Activated T-cell treated with anti-CD3 and anti-CD28 coated beads, Interleukin-2, amount 50 U/mL, for 48 hours (primary cell): ENCODE measurements around the gene JAK1.
"Not testable (repeated sequence)": the region's sequence is repeated elsewhere in the genome, so short reads cannot be mapped to it uniquely, and the experiment has no call there.

Experiments used
- DNase-seq, 2 experiments: peaks; one replicate each; pipeline ENCODE4 v3.0.0-alpha.2; 2020

The JAK1 gene

GRCh38 chr1:64966158-64966971 is at the start of gene JAK1:
Gene JAK1 (minus strand): TSS chr1:64966549. CDS start chr1:64886264, 80,285 bp downstream.
- peak; percentile 86 to 90 for DNase-seq

- no peak for DNase-seq
Observed at GRCh38 chr1:65014321-65014720, 48.0 kb upstream of the JAK1 start.

GRCh38 chr1:65011983-65012382 is 45.6 kb upstream of the JAK1 start:
- peak in 1 of 2 experiments; percentile 30 for DNase-seq

DNA sequence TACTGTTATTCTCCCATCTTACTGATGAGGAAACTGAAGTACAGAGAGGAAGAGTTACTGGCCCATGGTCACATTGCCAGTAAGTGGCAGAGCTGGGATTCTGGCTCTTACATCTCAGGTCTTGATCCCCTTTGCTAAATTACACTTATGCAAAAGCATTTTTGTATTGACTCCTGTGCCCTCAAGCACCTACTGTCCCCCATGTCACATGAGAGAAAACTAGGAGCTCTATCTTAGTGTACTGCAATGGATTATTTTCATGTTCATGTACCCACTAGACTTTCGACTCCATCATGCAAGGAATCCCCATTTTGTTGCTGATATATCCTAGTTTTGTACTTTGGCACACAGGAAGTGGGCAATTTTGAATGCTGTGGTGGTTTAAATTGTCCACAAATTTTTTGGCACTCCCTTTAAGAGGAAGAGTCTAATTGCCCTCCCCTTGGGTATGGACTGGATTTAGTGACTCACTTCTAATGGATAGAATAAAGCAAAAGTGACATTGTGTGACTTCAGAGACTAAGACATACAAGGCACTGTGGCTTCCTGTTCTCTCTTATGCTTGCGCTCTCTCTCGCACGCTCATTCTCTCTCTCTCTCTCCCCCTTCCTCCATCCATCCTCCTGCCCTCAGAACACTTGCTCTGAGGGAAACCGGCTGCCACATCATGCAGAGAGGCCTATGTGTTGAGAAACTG is 43.5 kb upstream of the JAK1 start:
- peak in 1 of 2 experiments; percentile 26 for DNase-seq

- DNase-seq, result no peak
Observed at GRCh38 chr1:65009176-65009575, 42.8 kb upstream of the JAK1 start.

DNA sequence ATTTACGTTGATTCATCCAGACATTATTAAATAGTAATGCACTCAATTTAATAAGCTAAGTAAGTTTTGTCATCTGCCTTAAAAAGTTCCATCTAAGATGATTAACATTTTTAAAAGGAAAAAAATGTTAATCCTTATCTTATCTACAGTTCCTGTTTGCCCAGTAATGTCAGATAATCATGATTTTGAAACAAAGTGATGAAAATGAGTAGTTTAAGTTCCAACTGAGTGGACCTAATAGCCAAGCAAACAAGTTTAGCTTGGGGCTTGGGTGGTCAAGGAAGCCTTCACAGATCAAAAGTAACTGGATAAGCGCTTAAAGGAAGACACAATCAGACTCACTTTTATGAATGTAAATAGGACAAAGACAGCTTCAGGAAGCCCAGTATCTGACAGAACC is 40.5 kb upstream of the JAK1 start:
- DNase-seq, result no peak

DNA sequence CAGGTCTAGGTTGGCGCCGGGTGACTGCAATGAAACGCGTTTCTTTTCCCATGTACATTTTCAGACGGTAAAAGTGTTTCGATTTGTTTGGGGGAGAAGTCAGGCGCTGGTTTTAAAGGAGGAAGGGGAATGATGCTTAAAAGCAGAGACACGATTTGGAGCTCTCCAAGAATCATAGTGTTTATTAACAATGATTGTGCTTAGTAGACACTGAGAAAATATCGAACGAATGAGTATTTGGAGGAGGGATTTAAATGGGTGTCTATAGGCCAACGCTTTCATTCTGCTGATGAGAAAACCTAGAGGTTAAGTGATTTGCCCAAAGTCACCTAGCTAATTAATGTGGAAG is 36.9 kb upstream of the JAK1 start:
- DNase-seq, result no peak

DNA sequence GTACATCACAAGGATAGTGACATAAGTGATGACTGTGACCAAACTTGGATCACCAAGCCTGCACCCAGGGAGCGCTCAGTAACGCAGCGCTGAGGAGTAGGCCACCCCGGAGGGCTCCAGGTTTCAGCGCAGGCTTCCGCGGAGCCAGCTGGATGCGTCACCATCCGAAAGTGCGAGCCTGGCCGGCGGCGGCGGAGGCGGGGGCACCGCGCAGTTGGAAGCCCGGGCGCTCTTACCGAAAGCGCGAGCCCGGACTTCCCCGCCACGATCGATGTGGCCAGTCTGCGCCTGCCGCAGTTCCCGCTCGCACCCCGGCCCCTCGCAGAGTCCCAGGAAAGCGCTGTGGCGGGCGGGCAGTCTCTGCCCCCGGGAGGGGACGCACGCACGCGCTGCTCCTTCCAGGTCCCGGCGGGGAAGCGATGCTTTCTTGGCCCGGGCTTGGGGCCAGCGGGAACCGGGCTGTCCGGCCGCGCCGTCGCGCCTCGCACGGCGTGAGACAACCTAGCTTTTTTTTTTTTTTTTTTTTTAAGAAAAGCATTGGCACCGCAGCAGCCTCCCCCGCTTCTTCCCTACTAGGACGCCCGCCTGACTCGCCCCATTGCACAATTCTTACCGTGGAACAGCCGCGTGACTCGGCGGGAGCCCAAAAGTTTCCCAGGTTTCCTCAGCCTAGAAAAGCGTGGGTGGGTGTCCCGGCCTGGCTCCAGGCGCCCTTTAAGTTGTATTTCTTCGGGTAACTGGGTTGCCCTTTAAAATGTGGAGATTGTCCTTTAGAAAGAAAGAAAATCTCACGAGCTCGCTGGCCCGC is 36.4 kb upstream of the JAK1 start:
- peak; percentile 82 to 84 for DNase-seq

DNA sequence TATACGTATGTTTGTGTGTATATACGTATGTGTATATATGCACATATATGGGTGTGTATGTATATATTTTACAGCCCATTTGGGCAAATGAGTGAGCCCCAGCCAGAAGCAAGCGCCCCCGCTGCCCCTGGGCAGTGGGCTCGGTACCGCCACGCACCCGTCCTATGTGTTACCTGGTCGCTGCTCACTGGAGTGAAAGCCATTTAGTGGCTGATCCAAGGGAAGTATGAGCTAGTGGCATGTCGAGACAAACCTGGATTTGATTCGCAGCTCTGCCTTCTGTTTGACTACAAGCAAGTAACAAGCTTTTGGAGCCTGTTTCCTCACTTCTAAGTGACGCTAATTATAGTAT is 35.8 kb upstream of the JAK1 start:
- DNase-seq, result no peak

DNA sequence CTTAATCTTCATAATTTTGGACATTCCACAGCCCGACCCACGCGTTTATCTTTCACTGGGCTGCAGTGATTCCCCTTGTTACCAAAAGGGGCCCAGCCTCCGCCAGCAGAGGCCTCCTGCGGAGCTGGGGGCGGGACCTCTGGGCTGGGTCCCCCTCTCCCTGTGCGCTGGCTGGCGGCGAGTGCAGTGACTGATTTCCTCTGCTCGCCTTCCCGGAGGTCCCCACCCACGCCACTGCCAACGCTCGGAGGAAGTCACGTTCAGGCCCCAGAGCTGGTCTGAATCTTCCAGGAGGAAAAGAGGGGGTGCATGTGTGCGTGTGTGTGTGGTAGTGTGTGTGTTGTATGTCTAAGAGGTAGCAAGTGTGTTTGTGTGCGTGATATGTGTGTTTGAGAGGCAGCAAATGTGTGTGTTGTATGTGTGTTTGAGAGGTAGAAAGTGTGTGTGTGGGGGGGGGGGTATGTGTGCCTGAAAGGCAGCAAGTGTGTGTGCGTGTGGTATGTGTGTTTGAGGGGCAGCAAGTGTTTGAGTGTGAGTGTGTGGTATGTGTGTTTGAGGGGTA is 35.0 kb upstream of the JAK1 start:
- DNase-seq, result peak; percentile 86 to 89

DNA sequence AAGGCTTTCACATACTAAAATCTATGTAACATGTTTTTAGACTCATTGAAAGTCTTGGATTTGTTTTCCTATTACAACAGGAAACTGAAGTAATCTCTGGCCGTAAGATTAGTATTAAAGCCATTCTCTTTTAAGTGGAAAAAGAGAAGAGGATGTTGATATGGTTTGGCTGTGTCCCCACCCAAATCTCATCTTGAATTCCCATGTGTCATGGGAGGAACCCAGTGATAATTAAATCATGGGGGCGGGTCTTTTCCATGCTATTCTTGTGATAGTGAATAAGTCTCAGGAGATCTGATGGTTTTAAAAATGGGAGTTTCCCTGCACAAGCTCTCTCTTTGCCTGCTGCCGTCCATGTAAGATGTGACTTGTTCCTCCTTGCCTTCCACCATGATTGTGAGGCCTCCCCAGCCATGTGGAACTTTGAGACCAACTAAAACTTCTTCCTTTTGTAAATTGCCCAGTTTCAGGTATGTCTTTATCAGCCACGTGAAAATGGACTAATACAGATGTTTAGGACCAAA is 32.1 kb upstream of the JAK1 start:
- DNase-seq, result not testable (repeated sequence)

DNA sequence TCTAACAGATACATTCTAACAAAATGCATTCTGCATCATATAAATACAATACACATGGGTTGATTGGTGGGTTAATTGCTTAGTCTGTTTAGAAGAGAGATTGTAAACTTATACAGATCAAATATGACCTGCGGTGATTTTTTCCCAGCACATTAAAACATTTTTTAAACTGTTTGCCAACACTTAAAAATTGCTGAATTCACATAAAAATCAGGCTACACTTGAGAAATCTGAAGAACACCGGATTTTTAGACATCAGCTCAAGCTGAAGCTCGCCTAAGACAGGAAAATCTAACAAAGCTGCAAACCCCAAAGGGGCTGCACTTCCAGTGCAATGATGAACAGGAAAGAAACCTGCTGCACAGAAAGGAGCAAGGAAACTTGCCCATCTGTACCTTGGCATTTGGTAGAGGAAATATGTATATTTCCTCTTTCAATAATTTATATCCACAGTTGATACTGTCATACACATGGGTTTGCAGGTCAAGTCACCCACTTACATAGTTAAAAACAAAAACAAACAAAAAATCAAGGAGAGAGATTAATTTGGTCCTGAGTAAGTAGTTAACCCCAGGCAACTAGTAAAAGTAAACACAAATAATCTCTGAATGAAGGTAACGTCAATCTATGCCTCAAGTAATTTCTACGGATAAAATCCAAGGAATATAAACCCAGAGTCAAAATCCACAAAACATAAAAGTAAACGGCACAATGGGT is 30.4 kb upstream of the JAK1 start:
- no peak for DNase-seq

GRCh38 chr1:64995316-64995715 is 29.0 kb upstream of the JAK1 start:
- DNase-seq, result no peak

- no peak for DNase-seq
Observed at GRCh38 chr1:64986903-64987871, 20.8 kb upstream of the JAK1 start.

DNA sequence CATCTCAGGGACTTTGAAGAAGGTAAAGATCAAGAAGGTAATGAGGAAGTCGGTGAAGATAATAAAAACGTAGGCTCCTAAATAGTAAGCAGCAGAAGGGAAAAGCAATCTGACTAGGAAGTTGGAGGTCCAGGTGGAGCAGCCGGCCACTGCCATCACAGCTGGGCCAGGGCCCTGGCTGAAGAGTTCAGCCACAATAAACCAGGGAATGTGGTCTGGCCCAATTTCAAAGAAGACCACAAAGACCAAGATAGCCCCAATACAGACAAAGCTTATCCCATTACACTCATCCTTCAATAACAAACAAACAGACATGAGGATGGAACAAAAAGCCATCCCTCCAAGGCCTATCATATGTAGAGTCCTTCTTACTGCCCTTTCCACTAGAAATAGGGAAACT is 18.4 kb upstream of the JAK1 start:
- DNase-seq, result no peak

DNA sequence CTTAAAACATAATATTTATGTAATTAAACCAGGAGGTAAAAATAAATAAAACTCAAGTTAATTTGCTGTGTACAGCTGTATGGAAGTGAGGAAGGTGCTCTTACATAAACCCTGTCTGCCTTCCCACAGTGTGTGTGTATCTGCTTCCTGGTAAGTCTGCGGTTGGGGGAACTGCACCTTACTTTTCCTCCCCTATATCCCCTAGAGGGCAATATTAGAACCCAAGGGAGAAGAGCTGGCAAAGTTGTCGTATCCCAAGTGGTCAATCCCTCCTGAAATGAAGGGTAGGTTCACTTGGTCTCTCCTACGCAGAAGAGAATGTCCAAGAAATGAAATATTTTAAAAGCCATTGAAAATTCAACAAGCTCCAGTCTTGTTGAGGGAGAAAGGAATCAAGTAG is 17.8 kb upstream of the JAK1 start:
- DNase-seq, result no peak

DNA sequence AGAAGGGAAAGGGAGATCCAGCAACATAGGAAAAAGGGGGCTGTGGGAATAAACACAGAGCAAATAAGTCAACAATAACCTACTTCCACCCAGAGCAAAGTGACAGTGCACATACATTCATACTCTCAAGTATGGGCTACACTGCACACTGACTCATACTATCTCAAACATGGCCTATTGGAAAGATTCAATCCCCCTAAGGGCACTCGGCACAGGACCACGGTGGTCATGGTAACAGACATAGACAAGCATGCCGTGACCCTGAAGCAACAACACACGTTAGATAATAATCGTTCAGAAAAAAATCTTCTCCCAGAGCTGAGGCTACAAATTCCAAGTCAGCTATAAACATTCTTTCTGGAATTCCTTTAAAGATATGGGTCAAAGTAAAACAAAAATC is 16.8 kb upstream of the JAK1 start:
- no peak for DNase-seq

DNA sequence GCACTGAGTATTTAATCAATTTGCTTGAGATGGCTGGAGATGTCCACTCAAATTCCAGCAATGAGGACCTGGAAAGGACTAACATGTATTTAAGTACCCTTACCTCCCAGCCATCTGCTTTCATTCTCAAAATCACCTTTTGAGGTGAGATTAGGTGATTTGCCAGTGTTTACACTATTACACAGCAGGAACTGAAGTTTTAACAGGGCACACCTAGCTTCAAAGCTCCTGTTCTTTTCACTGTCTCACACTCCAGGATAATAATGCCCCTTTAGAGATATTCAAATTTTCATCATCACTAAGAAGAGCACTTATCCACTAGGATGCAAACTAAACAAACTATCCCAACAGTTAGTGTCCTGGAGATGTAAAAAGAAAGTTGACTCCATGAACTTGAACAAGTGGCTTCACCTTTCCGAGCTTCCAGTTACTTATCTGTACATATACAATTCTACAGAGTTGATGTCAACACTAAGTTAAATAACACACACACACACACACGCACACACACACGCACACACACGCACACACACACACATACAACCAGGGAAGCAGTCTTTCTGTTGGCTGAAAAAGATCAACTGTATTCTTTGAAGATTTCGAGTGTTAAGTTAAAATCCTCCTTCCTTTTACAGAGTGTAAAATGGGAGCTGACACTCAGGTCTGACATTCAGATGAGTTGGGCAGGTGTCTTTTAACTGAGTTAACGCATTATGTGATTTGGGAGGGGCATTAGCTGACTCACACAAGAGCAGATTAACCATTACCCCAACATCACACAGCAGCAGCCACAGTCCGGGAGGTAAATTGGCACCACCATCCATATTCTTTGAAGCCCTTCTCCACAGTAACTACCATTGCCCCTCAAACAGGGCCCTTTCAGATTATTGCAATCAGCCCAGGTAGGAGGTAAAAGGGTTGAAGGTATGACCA is 15.5 kb upstream of the JAK1 start:
- no peak for DNase-seq

GRCh38 chr1:64980745-64981600 is 14.6 kb upstream of the JAK1 start:
- DNase-seq, result no peak
